Activated T-helper 17 cell treated with anti-CD3 and anti-CD28 coated beads, Interleukin-2, amount 50 U/mL, for 72 hours (primary cell): Measurements from ENCODE around the gene ZWILCH. TPM values are rescaled to one million over a fixed set of nuclear protein-coding genes. Genes with fewer than 3 reads are reported as not detected.
"Not testable (repeated sequence)": the region's sequence is repeated elsewhere in the genome, so short reads cannot be mapped to it uniquely, and the experiment has no call there.

Source experiments
- ATAC-seq: fragments of 150-1000 bp; cut with Tn5 transposase; replicated peaks from 2 replicates; pipeline ENCODE4 v1.10.0; 2021; ENCODE audit warnings: mild to moderate bottlenecking, moderate library complexity
- H3K27ac Mint-ChIP-seq: one replicate; pipeline ENCODE4 v1.8.0; 2022; ENCODE audit warnings: mixed read lengths
- H3K27me3 Mint-ChIP-seq: one replicate; pipeline ENCODE4 v1.8.0; 2022; ENCODE audit warnings: mixed read lengths
- H3K36me3 Mint-ChIP-seq: one replicate; pipeline ENCODE4 v1.8.0; 2022; ENCODE audit warnings: low read depth, mild to moderate bottlenecking, mixed read lengths
- H3K4me1 Mint-ChIP-seq: one replicate; pipeline ENCODE4 v1.8.0; 2022; ENCODE audit warnings: mixed read lengths
- H3K4me3 Mint-ChIP-seq: one replicate; pipeline ENCODE4 v1.8.0; 2022; ENCODE audit warnings: mild to moderate bottlenecking, mixed read lengths
- H3K9me3 Mint-ChIP-seq: one replicate; pipeline ENCODE4 v1.8.0; 2022; ENCODE audit warnings: mixed read lengths
- total RNA-seq, 2 donors: library from RNA; stranded (reverse); gene quantifications; one replicate each; pipeline ENCODE4 v1.2.3, GENCODE V29; 2022

ZWILCH gene
- total RNA-seq, 2 donors from 2014 or later, result 19.2 to 34.0 TPM

DNA sequence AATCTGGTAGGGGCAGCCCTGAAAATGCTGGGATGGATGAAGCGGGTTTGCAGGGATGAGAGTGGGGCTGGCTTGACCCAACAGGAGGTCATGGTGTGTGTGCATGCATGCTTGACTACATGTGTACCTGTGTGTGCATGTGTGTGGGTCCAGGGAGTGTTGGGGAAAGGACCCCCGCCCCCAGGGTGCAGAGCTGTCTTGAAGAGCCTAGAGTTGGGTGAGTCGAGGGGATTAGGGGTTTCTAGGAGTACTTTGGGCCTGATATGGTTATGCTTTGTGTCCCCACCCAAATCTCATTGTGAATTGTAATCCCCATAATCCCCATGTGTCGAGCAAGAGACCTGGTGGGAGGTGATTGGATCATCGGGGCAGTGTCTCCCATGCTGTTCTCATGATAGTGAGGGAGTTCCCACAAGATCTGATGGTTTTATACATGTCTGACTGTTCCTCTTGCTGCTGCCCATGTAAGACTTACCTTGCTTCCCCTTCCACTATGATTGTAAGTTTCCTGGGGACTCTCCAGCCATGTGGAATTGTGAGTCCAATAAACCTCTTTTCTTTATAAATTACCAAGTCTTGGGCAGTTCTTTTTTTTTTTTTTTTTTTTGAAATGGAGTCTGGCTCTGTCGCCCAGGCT is 65.8 kb downstream of the ZWILCH start:
- Mint-ChIP-seq H3K36me3 (no peaks in the 10 kb centered on the region), H3K27ac (no peak overlapping the region), H3K9me3 (no peaks in the 10 kb centered on the region), H3K4me3 (no peak overlapping the region), H3K4me1 (no peaks in the 10 kb centered on the region), H3K27me3 (no peaks in the 10 kb centered on the region)
- ATAC-seq, result no peak

DNA sequence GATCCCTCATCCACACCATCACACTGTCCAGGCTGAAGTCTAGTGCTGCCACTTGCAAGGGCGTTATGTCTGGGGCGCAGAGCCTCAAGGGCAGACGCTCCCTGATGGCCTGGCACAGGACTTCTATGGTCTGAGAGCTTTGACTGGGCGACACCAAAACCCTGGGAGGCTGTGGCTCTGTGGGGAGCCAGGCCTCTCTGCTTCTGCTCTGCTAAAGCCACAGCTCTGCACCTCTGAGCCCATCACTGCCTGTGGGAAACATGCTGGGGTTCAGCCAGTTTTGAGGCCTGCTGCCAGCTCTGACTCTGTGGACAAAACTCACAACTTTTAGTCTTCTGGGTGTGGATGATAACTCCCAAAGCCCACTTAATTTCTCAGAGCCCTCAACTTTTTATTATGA is 67.0 kb downstream of the ZWILCH start:
- Mint-ChIP-seq H3K36me3 (no peaks in the 10 kb centered on the region), H3K27me3 (no peaks in the 10 kb centered on the region)

GRCh38 chr15:66573348-66573718 is 68.2 kb downstream of the ZWILCH start:
- Mint-ChIP-seq H3K4me3 (no peak overlapping the region), H3K27me3 (no peaks in the 10 kb centered on the region), H3K27ac (no peak overlapping the region), H3K9me3 (no peaks in the 10 kb centered on the region), H3K36me3 (no peaks in the 10 kb centered on the region), H3K4me1 (no peaks in the 10 kb centered on the region)
- ATAC-seq, result no peak

More for the DNA sequence above, 67.0 kb downstream of the ZWILCH start:
- no peak for ATAC-seq
- Mint-ChIP-seq H3K9me3 (no peaks in the 10 kb centered on the region), H3K27ac (no peak overlapping the region), H3K4me3 (no peak overlapping the region), H3K4me1 (no peaks in the 10 kb centered on the region)

DNA sequence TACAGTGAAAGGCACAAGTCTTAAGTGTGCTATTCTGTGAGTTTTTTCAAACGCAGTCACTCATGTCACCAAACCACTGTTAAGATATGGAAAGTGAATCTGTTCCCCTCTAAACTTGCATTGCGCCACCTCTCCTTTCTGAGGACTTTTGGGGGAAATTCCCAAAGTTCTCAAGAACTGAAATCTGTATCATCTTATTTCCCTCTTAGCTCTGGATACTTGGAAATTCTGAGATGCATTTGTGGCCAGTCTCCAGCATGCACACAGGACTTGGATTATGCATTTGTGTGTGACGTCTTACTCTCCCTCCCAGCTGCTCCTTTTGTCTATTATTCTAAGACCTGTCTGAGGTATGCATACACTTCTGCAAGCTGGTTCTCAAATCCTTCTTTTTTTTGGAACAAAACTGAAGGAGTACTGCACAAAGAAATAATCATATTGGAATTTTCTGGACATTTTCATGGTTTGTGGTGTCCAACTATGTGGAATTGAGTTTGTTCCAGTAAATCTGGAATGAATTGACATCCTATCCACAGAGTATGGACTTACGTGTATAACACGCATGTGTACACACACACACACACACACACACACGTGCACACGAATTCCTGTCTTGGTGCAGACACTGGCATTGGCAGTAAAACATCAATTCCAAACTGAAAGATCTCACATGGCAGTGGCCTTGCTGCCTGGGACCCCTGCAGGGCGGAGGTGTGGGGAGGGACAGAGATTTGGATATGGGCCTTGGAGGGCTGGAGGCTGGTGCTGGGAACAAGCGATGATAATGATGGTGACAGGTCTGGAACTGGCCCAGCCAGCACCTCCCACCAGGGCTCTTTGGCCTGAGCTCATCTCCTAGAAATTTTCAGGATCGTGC is 68.8 kb downstream of the ZWILCH start:
- no peaks in the 10 kb centered on the region for H3K27me3 Mint-ChIP-seq
- H3K4me1 Mint-ChIP-seq, result no peaks in the 10 kb centered on the region
- H3K9me3 Mint-ChIP-seq, result no peaks in the 10 kb centered on the region
- no peak overlapping the region for H3K4me3 Mint-ChIP-seq
- no peak for ATAC-seq
- H3K36me3 Mint-ChIP-seq, result no peaks in the 10 kb centered on the region
- no peak overlapping the region for H3K27ac Mint-ChIP-seq

DNA sequence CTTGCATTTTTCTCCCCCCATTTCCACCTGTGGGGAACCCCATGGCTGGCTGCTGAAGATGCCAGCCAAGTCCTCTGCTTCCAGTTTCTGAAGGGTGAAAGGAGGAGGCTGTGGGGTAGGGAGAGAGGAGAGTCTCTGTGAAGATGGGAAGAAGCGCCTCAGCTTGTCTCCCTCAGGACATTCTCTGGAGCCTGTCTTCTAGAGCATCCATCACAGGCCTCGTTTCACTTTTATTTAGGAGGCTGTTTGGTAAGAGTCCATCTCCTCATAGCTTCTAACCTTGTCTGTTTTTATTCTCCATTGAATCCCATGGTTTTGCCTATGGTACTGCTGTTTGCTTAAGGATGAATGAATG is 69.4 kb downstream of the ZWILCH start:
- no peaks in the 10 kb centered on the region for H3K27me3 Mint-ChIP-seq
- ATAC-seq, result no peak
- H3K4me1 Mint-ChIP-seq, result no peaks in the 10 kb centered on the region
- H3K4me3 Mint-ChIP-seq, result no peak overlapping the region
- no peaks in the 10 kb centered on the region for H3K9me3 Mint-ChIP-seq
- no peaks in the 10 kb centered on the region for H3K36me3 Mint-ChIP-seq
- H3K27ac Mint-ChIP-seq, result no peak overlapping the region

DNA sequence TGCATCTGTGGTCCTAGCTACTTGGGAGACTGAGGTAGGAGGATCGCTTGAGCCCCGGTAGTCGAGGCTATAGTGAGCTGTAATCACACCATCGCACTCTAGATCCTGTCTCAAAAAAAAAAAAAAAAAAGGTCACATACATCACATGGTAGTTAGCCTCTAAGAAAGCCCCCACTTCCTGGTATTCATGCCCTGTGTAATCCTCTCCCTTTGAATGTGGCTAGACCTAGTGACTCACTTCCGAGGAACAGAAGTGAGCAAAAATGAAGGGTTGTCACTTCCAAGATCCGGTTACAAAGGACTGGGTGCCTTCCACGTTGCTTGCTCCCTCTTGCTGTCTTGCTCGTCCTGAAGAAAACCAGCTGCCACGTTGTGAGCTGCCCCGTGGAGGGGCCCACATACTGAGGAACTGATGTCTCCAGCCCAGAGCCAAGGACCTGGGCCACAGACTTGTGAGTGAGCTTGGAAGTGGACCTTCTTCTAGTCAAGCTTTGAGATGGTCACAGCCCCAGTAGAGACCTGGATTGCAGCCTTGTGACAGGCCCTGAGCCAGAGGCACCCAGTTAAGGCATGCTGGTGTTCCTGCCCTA is 73.3 kb downstream of the ZWILCH start:
- Mint-ChIP-seq H3K36me3 (no peaks in the 10 kb centered on the region), H3K27me3 (peaks cover 4% of the 10 kb centered on the region), H3K4me1 (no peaks in the 10 kb centered on the region), H3K9me3 (no peaks in the 10 kb centered on the region), H3K27ac (no peak overlapping the region), H3K4me3 (no peak overlapping the region)
- ATAC-seq, result peak; percentile 93

DNA sequence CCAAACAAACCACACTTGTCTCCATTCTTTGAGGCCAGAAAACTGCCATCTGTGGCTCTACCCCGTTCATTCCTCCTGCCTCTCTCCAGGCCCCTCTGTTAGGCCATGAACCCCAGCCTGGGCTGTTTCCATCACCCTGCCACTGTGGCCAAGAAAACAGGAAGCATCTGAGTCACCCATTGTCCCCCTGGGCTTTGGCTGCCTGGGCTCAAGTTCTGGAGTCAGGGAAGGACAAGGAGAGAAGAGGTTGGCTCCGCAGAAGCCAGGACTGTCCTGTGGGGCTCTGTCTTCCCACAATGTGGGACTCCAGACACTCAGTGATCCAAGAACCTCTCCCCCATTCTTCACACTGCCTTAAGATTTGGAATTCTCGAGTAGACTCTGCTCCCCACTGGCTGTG is 75.5 kb downstream of the ZWILCH start:
- H3K27ac Mint-ChIP-seq, result no peak overlapping the region
- no peak overlapping the region for H3K4me3 Mint-ChIP-seq
- H3K36me3 Mint-ChIP-seq, result no peaks in the 10 kb centered on the region
- ATAC-seq, result no peak
- H3K4me1 Mint-ChIP-seq, result no peaks in the 10 kb centered on the region
- no peaks in the 10 kb centered on the region for H3K9me3 Mint-ChIP-seq
- peaks cover 6% of the 10 kb centered on the region for H3K27me3 Mint-ChIP-seq

- Mint-ChIP-seq H3K9me3 (no peaks in the 10 kb centered on the region), H3K27ac (no peak overlapping the region), H3K36me3 (no peaks in the 10 kb centered on the region), H3K4me3 (no peak overlapping the region), H3K27me3 (peaks cover 9% of the 10 kb centered on the region), H3K4me1 (no peaks in the 10 kb centered on the region)
- no peak for ATAC-seq
These were observed 76.9 kb downstream of the ZWILCH start for GRCh38 chr15:66581972-66582537.

GRCh38 chr15:66586155-66586976 is 81.2 kb downstream of the ZWILCH start:
- Mint-ChIP-seq H3K36me3 (no peaks in the 10 kb centered on the region), H3K27me3 (peaks cover 16% of the 10 kb centered on the region), H3K27ac (no peak overlapping the region), H3K4me1 (no peaks in the 10 kb centered on the region), H3K9me3 (no peaks in the 10 kb centered on the region), H3K4me3 (no peak overlapping the region)
- no peak for ATAC-seq

- Mint-ChIP-seq H3K4me3 (no peak overlapping the region), H3K4me1 (no peaks in the 10 kb centered on the region), H3K36me3 (no peaks in the 10 kb centered on the region), H3K27ac (no peak overlapping the region), H3K27me3 (peaks cover 12% of the 10 kb centered on the region), H3K9me3 (no peaks in the 10 kb centered on the region)
- ATAC-seq, result no peak
These were observed 81.9 kb downstream of the ZWILCH start for GRCh38 chr15:66587020-66587419.

DNA sequence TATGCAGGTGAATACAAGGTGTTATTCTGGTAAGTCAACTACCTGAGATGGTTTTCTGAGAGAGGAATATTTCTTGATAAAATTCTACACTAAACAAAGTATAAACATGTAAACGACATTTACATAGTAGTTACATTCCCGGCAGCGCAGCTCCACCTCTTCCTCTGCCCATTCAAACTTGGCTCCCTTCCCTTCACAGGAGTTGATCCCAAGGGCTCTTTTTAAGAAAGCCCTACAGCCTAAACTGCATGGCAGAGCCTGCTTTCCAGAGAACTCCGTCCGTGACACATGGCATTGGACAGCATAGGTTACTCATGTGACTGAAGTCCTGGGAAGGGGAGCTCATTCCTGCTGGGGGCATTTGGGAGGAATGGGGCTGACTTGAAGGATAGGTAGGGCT is 82.6 kb downstream of the ZWILCH start:
- no peak for ATAC-seq
- Mint-ChIP-seq H3K36me3 (no peaks in the 10 kb centered on the region), H3K4me1 (no peaks in the 10 kb centered on the region), H3K4me3 (no peak overlapping the region), H3K27me3 (peaks cover 14% of the 10 kb centered on the region), H3K9me3 (no peaks in the 10 kb centered on the region), H3K27ac (no peak overlapping the region)

GRCh38 chr15:66588537-66588936 is 83.4 kb downstream of the ZWILCH start:
- Mint-ChIP-seq H3K4me3 (no peak overlapping the region), H3K9me3 (no peaks in the 10 kb centered on the region), H3K27me3 (peaks cover 15% of the 10 kb centered on the region), H3K27ac (no peak overlapping the region), H3K4me1 (no peaks in the 10 kb centered on the region), H3K36me3 (no peaks in the 10 kb centered on the region)
- ATAC-seq, result no peak

- H3K4me1 Mint-ChIP-seq, result no peaks in the 10 kb centered on the region
- H3K4me3 Mint-ChIP-seq, result no peak overlapping the region
- H3K9me3 Mint-ChIP-seq, result no peaks in the 10 kb centered on the region
- peaks cover 15% of the 10 kb centered on the region for H3K27me3 Mint-ChIP-seq
- H3K36me3 Mint-ChIP-seq, result no peaks in the 10 kb centered on the region
- H3K27ac Mint-ChIP-seq, result no peak overlapping the region
- no peak for ATAC-seq
These were observed 83.8 kb downstream of the ZWILCH start for GRCh38 chr15:66588971-66589370.

DNA sequence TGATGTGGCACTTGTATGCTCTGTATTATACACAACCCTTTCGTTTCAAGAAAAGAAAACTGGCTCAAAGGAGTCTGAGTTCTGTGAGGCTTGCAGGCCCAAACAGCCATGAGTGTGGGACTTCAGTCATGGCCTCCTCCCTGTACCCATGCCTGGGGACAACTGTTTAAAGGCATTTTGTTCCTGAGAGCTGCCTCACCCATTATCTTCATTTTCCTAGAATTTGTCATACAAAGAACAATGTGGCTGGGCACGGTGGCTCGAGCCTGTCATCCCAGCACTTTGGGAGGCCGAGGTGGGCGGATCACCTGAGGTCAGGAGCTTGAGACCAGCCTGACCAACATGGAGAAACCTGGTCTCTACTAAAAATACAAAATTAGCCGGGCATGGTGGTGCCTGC is 84.3 kb downstream of the ZWILCH start:
- not testable (repeated sequence) for ATAC-seq, H3K27ac Mint-ChIP-seq, H3K9me3 Mint-ChIP-seq, H3K4me3 Mint-ChIP-seq, H3K4me1 Mint-ChIP-seq, H3K36me3 Mint-ChIP-seq
- H3K27me3 Mint-ChIP-seq, result peaks cover 13% of the 10 kb centered on the region
